Sigmoid colon (tissue), 4 donors: ENCODE data around the gene BTBD9.

Experiments used
- CTCF ChIP-seq, 4 experiments: fragments of 450-650 bp in 3 of 4; fragments of 200-600 bp in 1 of 4; IDR thresholded peaks; one replicate each; pipeline ENCODE4 v1.5.1; 2016 to 2019; ENCODE audit warnings: antibody characterized with exemption in 4 of 4, mild to moderate bottlenecking in 3 of 4, moderate library complexity in 2 of 4
- EP300 ChIP-seq, 4 donors: sonication (generic); formaldehyde crosslinking; IDR thresholded peaks; one replicate each; pipeline ENCODE4 v1.6.1; 2017; ENCODE audit warnings: antibody characterized with exemption in 4 of 4
- POLR2A ChIP-seq, 2 donors: fragments of 450-650 bp; IDR thresholded peaks; one replicate each; pipeline ENCODE4 v1.6.1; 2016; ENCODE audit warnings: antibody characterized with exemption in 2 of 2, mild to moderate bottlenecking in 2 of 2, moderate library complexity in 2 of 2

- no peak for TF ChIP-seq EP300 (IDR thresholded peaks at IDR 0.05)
- TF ChIP-seq CTCF (IDR thresholded peaks at IDR 0.05) = no peak
- TF ChIP-seq POLR2A (IDR thresholded peaks at IDR 0.05) = no peak
Observed at GRCh38 chr6:38632490-38632889, 7.2 kb downstream of the BTBD9 start.
